Left colon (tissue), 2 donors: ENCODE data around the gene EML5. TPM values are rescaled to one million over a fixed set of nuclear protein-coding genes. Genes with fewer than 3 reads are reported as not detected.

Experiments
- ATAC-seq: fragments of 200-7000 bp; cut with Tn5 transposase; one replicate; pipeline ENCODE4 v1.9.1; 2020; ENCODE audit warnings: mild to moderate bottlenecking, moderate library complexity
- DNase-seq, 2 donors: peaks; one replicate each; pipeline ENCODE4 v3.0.0-alpha.2; 2020
- intact Hi-C, 2 donors: fragments of 100-400 bp; cut with DNase I in 1 of 2; cut with micrococcal nuclease in 1 of 2; formaldehyde crosslinking; loops; one replicate each; pipeline versions ENCODE4 v1.11.2 to v1.14.0; 2022; cut with DNase I, micrococcal nuclease
- total RNA-seq, 2 donors: library from RNA; stranded (reverse); fragmentation: NEBNext Ultra II Directional; extraction: Animal tissue kit (Norgen Biotek cat#: 25700); gene quantifications; one replicate each; pipeline ENCODE4 v1.2.1, GENCODE V29; 2021
- donor health status: DM: no; HTN: no; CAD: no.
- donor health status: DM: yes; HTN: yes; CAD: no.

The EML5 gene
- total RNA-seq, 2 donors from 2014 or later: 0.64 to 0.79 TPM

GRCh38 chr14:88639221-88639620, 153.5 kb downstream of the EML5 start:
- DNase-seq: no peak
- intact Hi-C loops: no loop called here
- ATAC-seq: no peak

GRCh38 chr14:88632512-88632911, 160.2 kb downstream of the EML5 start:
- ATAC-seq (no peak), DNase-seq (no peak)
- intact Hi-C loops: no loop called here

- ATAC-seq (no peak), DNase-seq (no peak)
- intact Hi-C loops: no loop called here
Observed at GRCh38 chr14:88631091-88631490, 161.7 kb downstream of the EML5 start.

GRCh38 chr14:88630565-88630964, 162.2 kb downstream of the EML5 start:
- ATAC-seq: no peak
- intact Hi-C loops: no loop called here
- no peak for DNase-seq

- DNase-seq (no peak), ATAC-seq (no peak)
- intact Hi-C loops: no loop called here
Observed at GRCh38 chr14:88628462-88628861, 164.3 kb downstream of the EML5 start.

- ATAC-seq (no peak), DNase-seq (no peak)
- intact Hi-C loops: no loop called here
Observed at GRCh38 chr14:88628033-88628432, 164.7 kb downstream of the EML5 start.

GRCh38 chr14:88625671-88626070, 167.1 kb downstream of the EML5 start:
- ATAC-seq: no peak
- no peak for DNase-seq
- intact Hi-C loops: no loop called here

GRCh38 chr14:88621100-88621499, 171.7 kb downstream of the EML5 start:
- intact Hi-C loops: no loop called here
- DNase-seq: no peak

GRCh38 chr14:88618476-88618875, 174.3 kb downstream of the EML5 start:
- intact Hi-C loops: no loop called here
- no peak for DNase-seq

More at GRCh38 chr14:88621100-88621499, 171.7 kb downstream of the EML5 start:
- no peak for ATAC-seq

GRCh38 chr14:88617479-88617878, 175.3 kb downstream of the EML5 start:
- ATAC-seq (no peak), DNase-seq (no peak)
- intact Hi-C loops: no loop called here

More at GRCh38 chr14:88618476-88618875, 174.3 kb downstream of the EML5 start:
- no peak for ATAC-seq

GRCh38 chr14:88616697-88617096, 176.1 kb downstream of the EML5 start:
- DNase-seq (no peak), ATAC-seq (no peak)
- intact Hi-C loops: no loop called here

- DNase-seq (no peak), ATAC-seq (no peak)
- intact Hi-C loops: no loop called here
Observed at GRCh38 chr14:88614218-88614907, 178.4 kb downstream of the EML5 start.

- no peak for DNase-seq
- intact Hi-C loops: no loop called here
- peak; percentile 37 for ATAC-seq
Observed at GRCh38 chr14:88613552-88614010, 179.2 kb downstream of the EML5 start.

- DNase-seq: no peak
- intact Hi-C loops: no loop called here
- no peak for ATAC-seq
Observed at GRCh38 chr14:88612981-88613380, 179.8 kb downstream of the EML5 start.

- DNase-seq (no peak), ATAC-seq (no peak)
- intact Hi-C loops: no loop called here
Observed at GRCh38 chr14:88611878-88612277, 180.9 kb downstream of the EML5 start.

GRCh38 chr14:88607829-88608228, 184.9 kb downstream of the EML5 start:
- intact Hi-C loops: no loop called here
- DNase-seq (no peak), ATAC-seq (no peak)

GRCh38 chr14:88605594-88605993, 187.2 kb downstream of the EML5 start:
- no peak for ATAC-seq
- intact Hi-C loops: no loop called here
- DNase-seq: no peak

- DNase-seq: no peak
- intact Hi-C loops: no loop called here
- no peak for ATAC-seq
Observed at GRCh38 chr14:88604212-88604611, 188.5 kb downstream of the EML5 start.

GRCh38 chr14:88599761-88600439, 192.9 kb downstream of the EML5 start:
- no peak for DNase-seq
- ATAC-seq: no peak
- intact Hi-C loops: no loop called here

GRCh38 chr14:88599326-88599725, 193.4 kb downstream of the EML5 start:
- intact Hi-C loops: no loop called here
- no peak for DNase-seq
- no peak for ATAC-seq
